Gastrocnemius medialis (tissue), 4 donors: ENCODE results near the gene RRAS2. TPM values are rescaled to one million over a fixed set of nuclear protein-coding genes. Genes with fewer than 3 reads are reported as not detected.

Experiments used
- ATAC-seq, 2 donors: fragments of 150-250 bp; one replicate each; pipeline ENCODE4 v1.9.1; 2016
- DNase-seq, 2 donors: peaks; one replicate each; pipeline ENCODE4 v3.0.0-alpha.2; 2019
- H3K27ac ChIP-seq, 4 donors: fragments of 200-600 bp; sonication (generic); 1 replicate in 1 of 4; 2 replicates in 3 of 4; pipeline ENCODE4 v1.5.1; 2016 to 2018; ENCODE audit warnings: mild to moderate bottlenecking in 2 of 4, moderate library complexity in 1 of 4
- H3K27me3 ChIP-seq, 3 donors: fragments of 200-600 bp; sonication (generic) in 2 of 3; 1 replicate in 1 of 3; 2 replicates in 2 of 3; pipeline versions ENCODE4 v1.5.1 to v1.6.0; 2016 to 2019; ENCODE audit warnings: mild to moderate bottlenecking in 1 of 3, moderate library complexity in 1 of 3
- H3K36me3 ChIP-seq, 2 donors: fragments of 200-600 bp; sonication (generic) in 1 of 2; one replicate each; pipeline ENCODE4 v1.5.1; 2017 to 2018
- H3K4me1 ChIP-seq, 2 donors: fragments of 200-600 bp; sonication (generic) in 1 of 2; one replicate each; pipeline ENCODE4 v1.5.1; 2016 to 2017; ENCODE audit warnings: mild to moderate bottlenecking in 2 of 2
- H3K4me3 ChIP-seq, 4 donors: fragments of 200-600 bp; sonication (generic) in 3 of 4; 1 replicate in 1 of 4; 2 replicates in 3 of 4; pipeline ENCODE4 v1.5.1; 2016 to 2019; ENCODE audit warnings: mild to moderate bottlenecking in 2 of 4
- H3K9me3 ChIP-seq, 3 donors: fragments of 200-600 bp; sonication (generic) in 2 of 3; 1 replicate in 1 of 3; 2 replicates in 2 of 3; pipeline ENCODE4 v1.5.1; 2016 to 2019
- POLR2A ChIP-seq, 2 donors: fragments of 450-650 bp; IDR thresholded peaks; one replicate each; pipeline ENCODE4 v1.6.1; 2017; ENCODE audit warnings: antibody characterized with exemption in 2 of 2, mild to moderate bottlenecking in 2 of 2, moderate library complexity in 2 of 2
- in situ Hi-C, 4 donors: fragments of 200-750 bp; cut with MboI; loops; one replicate each; pipeline versions ENCODE4 v1.15.0 to v1.8.0; 2017; ENCODE audit warnings: low sequenced_read_pairs in 4 of 4
- intact Hi-C: fragments of 100-400 bp; cut with DNase I; formaldehyde crosslinking; loops from one replicate; pipeline ENCODE4 v1.15.1; 2023; ENCODE audit warnings: low total_unique reads
- total RNA-seq, 4 donors: library from RNA; depleted of rRNA; stranded (reverse); fragments of >200 nt; gene quantifications; one replicate each; pipeline versions ENCODE4 v1.1.0 to v1.2.3, GENCODE V29; 2016
- TF ChIP-seq, protein P1 (sequence below), 5 experiments: fragments of 450-650 bp in 3 of 5; fragments of 200-600 bp in 2 of 5; sonication (generic) in 2 of 5; IDR thresholded peaks in 4 of 5; conservative IDR thresholded peaks in 1 of 5; 1 replicate in 4 of 5; 2 replicates in 1 of 5; pipeline ENCODE4 v1.5.1; 2016 to 2019; ENCODE audit warnings: antibody characterized with exemption in 5 of 5, mild to moderate bottlenecking in 3 of 5, moderate library complexity in 3 of 5

Gene RRAS2
- total RNA-seq, 4 donors from 2014 or later, result 52.8 to 81.9 (median 59.8) TPM

DNA sequence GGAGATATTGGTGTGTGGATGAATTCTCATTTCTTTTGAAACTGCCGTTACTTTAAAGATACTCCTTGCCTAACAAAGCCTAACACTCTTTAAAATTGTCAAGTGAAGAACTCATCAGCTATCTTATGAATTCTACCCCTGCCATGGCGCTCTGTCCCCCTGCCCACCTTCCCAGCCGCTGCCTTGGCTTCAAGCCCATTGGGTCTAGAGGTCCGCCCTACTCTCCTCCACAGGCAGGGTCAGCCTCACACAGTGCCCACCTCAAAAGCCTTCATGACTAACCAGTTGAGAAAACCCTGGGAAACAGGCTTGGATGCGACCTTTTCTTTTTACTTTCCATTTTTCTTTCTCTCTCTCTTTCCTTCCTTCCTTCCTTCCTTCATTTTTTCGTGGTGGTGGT, 128.6 kb downstream of the RRAS2 start:
- ATAC-seq (no peak), DNase-seq (no peak)
- TF ChIP-seq POLR2A (IDR thresholded peaks at IDR 0.05), result no peak
- TF ChIP-seq, protein P1, sequence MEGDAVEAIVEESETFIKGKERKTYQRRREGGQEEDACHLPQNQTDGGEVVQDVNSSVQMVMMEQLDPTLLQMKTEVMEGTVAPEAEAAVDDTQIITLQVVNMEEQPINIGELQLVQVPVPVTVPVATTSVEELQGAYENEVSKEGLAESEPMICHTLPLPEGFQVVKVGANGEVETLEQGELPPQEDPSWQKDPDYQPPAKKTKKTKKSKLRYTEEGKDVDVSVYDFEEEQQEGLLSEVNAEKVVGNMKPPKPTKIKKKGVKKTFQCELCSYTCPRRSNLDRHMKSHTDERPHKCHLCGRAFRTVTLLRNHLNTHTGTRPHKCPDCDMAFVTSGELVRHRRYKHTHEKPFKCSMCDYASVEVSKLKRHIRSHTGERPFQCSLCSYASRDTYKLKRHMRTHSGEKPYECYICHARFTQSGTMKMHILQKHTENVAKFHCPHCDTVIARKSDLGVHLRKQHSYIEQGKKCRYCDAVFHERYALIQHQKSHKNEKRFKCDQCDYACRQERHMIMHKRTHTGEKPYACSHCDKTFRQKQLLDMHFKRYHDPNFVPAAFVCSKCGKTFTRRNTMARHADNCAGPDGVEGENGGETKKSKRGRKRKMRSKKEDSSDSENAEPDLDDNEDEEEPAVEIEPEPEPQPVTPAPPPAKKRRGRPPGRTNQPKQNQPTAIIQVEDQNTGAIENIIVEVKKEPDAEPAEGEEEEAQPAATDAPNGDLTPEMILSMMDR (IDR thresholded peaks at IDR 0.05 in 4 of 5, conservative IDR thresholded peaks at IDR 0.05 in 1 of 5), result no peak
- in situ Hi-C loops (loop anchor here in 2 of 4 donors (25.0 kb wide), 2 partner anchors 268 to 468 kb away; partner anchors contain the start of gene SPON1 (in 1 of the 2)), intact Hi-C loops (no loop called here)
- Histone ChIP-seq H3K36me3 (no peaks in the 10 kb centered on the region), H3K9me3 (peaks cover 0 to 2% (median 0%) of the 10 kb centered on the region in 3 donors), H3K27ac (no peak overlapping the region), H3K27me3 (peaks cover 0 to 3% (median 0%) of the 10 kb centered on the region in 3 donors), H3K4me3 (no peak overlapping the region), H3K4me1 (no peaks in the 10 kb centered on the region)

- H3K9me3 ChIP-seq, result peaks cover 0 to 2% (median 0%) of the 10 kb centered on the region in 3 donors
- in situ Hi-C loops, result loop anchor here in 2 of 4 donors (25.0 kb wide), 2 partner anchors 267 to 467 kb away; partner anchors contain the start of gene SPON1 (in 1 of the 2)
- H3K4me1 ChIP-seq, result no peaks in the 10 kb centered on the region
- H3K27ac ChIP-seq, result no peak overlapping the region
- intact Hi-C loops, result no loop called here
- H3K36me3 ChIP-seq, result no peaks in the 10 kb centered on the region
- no peak overlapping the region for H3K4me3 ChIP-seq
- DNase-seq (no peak), ATAC-seq (no peak)
- peaks cover 0 to 3% (median 0%) of the 10 kb centered on the region in 3 donors for H3K27me3 ChIP-seq
- TF ChIP-seq POLR2A (IDR thresholded peaks at IDR 0.05), result no peak
- TF ChIP-seq, protein P1 (IDR thresholded peaks at IDR 0.05 in 4 of 5, conservative IDR thresholded peaks at IDR 0.05 in 1 of 5), result no peak
Measured at GRCh38 chr11:14229472-14229871, 129.5 kb downstream of the RRAS2 start.

DNA sequence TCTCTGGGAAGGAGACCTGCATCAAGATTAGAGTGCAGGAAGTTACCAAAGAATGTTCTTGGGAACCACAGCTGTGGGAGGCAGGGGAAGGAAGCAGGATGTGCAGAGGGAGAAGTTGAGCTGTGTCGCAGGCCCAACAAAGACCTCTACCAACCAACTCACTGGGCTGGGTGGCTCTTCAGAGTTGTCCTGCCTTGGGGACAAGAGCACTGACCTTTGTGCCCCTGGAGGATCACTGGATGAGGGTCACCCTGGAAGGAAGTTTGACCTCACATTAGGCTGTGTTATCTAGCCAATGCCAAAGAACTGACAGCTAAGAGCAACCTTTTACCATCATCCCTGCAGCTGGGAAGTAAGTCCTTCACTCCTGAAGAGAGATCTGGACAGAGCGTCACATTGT, 130.6 kb downstream of the RRAS2 start:
- TF ChIP-seq, protein P1 (IDR thresholded peaks at IDR 0.05 in 4 of 5, conservative IDR thresholded peaks at IDR 0.05 in 1 of 5), result no peak
- no peak for TF ChIP-seq POLR2A (IDR thresholded peaks at IDR 0.05)
- H3K9me3 ChIP-seq, result peaks cover 0 to 2% (median 0%) of the 10 kb centered on the region in 3 donors
- no peaks in the 10 kb centered on the region for H3K4me1 ChIP-seq
- DNase-seq, result no peak
- in situ Hi-C loops (loop anchor here in 2 of 4 donors (25.0 kb wide), 2 partner anchors 266 to 466 kb away; partner anchors contain the start of gene SPON1 (in 1 of the 2)), intact Hi-C loops (no loop called here)
- H3K36me3 ChIP-seq, result no peaks in the 10 kb centered on the region
- no peak for ATAC-seq
- peaks cover 0 to 3% (median 0%) of the 10 kb centered on the region in 3 donors for H3K27me3 ChIP-seq
- H3K4me3 ChIP-seq, result no peak overlapping the region
- no peak overlapping the region for H3K27ac ChIP-seq

Other genes starting within 250 kb of the RRAS2 start
- 10 to 100 TPM; 46.4 to 59.1 (median 52.4) TPM for gene COPB1, start 140.6 kb upstream of the RRAS2 start, total RNA-seq
- gene PSMA1, start 161.2 kb upstream of the RRAS2 start, total RNA-seq, result 100 to 1,000 TPM; 202 to 215 (median 206) TPM